Lung (tissue), 12 donors: ENCODE results near the gene DNAAF9. TPM values are rescaled to one million over a fixed set of nuclear protein-coding genes. Genes with fewer than 3 reads are reported as not detected.

Experiments
- ATAC-seq: fragments of 200-7000 bp; cut with Tn5 transposase; one replicate; pipeline ENCODE4 v1.9.1; 2020; ENCODE audit warnings: moderate number of reproducible peaks; ENCODE audit not compliant: insufficient read depth, low FRiP score
- DNase-seq, 3 donors: peaks; one replicate each; pipeline ENCODE4 v3.0.0-alpha.2; 2013 to 2017
- H3K27ac ChIP-seq, 2 donors: one replicate each; pipeline ENCODE4 v1.5.1; 2013; ENCODE audit warnings: mild to moderate bottlenecking in 2 of 2, moderate library complexity in 2 of 2, control low read depth in 1 of 2, inconsistent platforms in 1 of 2, low read depth in 1 of 2, low read length in 1 of 2
- H3K27me3 ChIP-seq, 3 donors: one replicate each; pipeline ENCODE4 v1.5.1; 2013; ENCODE audit warnings: low read length in 2 of 3; ENCODE audit not compliant: control insufficient read depth in 3 of 3, insufficient read depth in 3 of 3
- H3K36me3 ChIP-seq, 4 donors: one replicate each; pipeline ENCODE4 v1.5.1; 2013; ENCODE audit warnings: low read length in 4 of 4, mild to moderate bottlenecking in 1 of 4, moderate library complexity in 1 of 4; ENCODE audit not compliant: control insufficient read depth in 4 of 4, insufficient read depth in 4 of 4
- H3K4me1 ChIP-seq, 5 donors: one replicate each; pipeline ENCODE4 v1.5.1; 2013; ENCODE audit warnings: low read length in 5 of 5, mild to moderate bottlenecking in 2 of 5, moderate library complexity in 1 of 5; ENCODE audit not compliant: control insufficient read depth in 5 of 5, insufficient read depth in 5 of 5
- H3K4me3 ChIP-seq: one replicate; pipeline ENCODE4 v1.5.1; 2013; ENCODE audit warnings: mild to moderate bottlenecking, control low read depth, moderate library complexity
- H3K9ac ChIP-seq, 2 donors: one replicate each; pipeline ENCODE4 v1.5.1; 2013; ENCODE audit warnings: low read length in 2 of 2, control low read depth in 1 of 2; ENCODE audit not compliant: insufficient read depth in 1 of 2
- H3K9me3 ChIP-seq, 4 donors: one replicate each; pipeline ENCODE4 v1.5.1; 2013; ENCODE audit warnings: low read length in 3 of 4, mild to moderate bottlenecking in 1 of 4, moderate library complexity in 1 of 4; ENCODE audit not compliant: control insufficient read depth in 4 of 4, insufficient read depth in 3 of 4
- CTCF ChIP-seq: IDR thresholded peaks from 2 replicates; pipeline ENCODE4 v1.5.1; 2012; ENCODE audit warnings: mild to moderate bottlenecking; ENCODE audit errors: control extremely low read depth, extremely low read depth
- WGBS, 2 donors: extraction: QIAGEN DNeasy Blood & Tissue Kit; methylation state at CpG; one replicate each; pipeline ENCODE4 v1.1.7; 2013; 5-methylcytosine and 5-hydroxymethylcytosine counted together
- polyA plus RNA-seq, 2 donors: library from polyadenylated mRNA; stranded (reverse); fragments of 200-250 nt; gene quantifications; one replicate each; pipeline ENCODE4 v1.2.1, GENCODE V29; 2013
- total RNA-seq, 2 donors: library from RNA; depleted of rRNA in 1 of 2; stranded (reverse); fragments of >200 nt in 1 of 2; gene quantifications; one replicate each; pipeline ENCODE4 v1.2.1, GENCODE V29; 2014 to 2021
- donor health status: control.
- donor health status: control.
- donor health status: Bipolar disorder and iron deficiency.
- donor health status: healthy.
- donor health status: DM: yes; HTN: yes; CAD: no.

Gene DNAAF9
- total and polyA plus RNA-seq, 4 donors = 5.9 to 26.1 (median 11.6) TPM

- peaks cover 0 to 2% (median 0%) of the 10 kb centered on the region in 3 donors for H3K27me3 ChIP-seq
- no peak for TF ChIP-seq CTCF
- no peak for ATAC-seq
- no peak for DNase-seq
- H3K27ac ChIP-seq = no peak overlapping the region
- no peak overlapping the region for H3K4me3 ChIP-seq
- H3K4me1 ChIP-seq = no peaks in the 10 kb centered on the region
- no peaks in the 10 kb centered on the region for H3K9me3 ChIP-seq
- WGBS, 2 donors = 74 to 83% methylated on average over 4 of the region's 4 CpGs
- H3K9ac ChIP-seq = no peak overlapping the region
- H3K36me3 ChIP-seq = no peaks in the 10 kb centered on the region
Measured at GRCh38 chr20:3452690-3453089, 45.2 kb upstream of the DNAAF9 start.

- 72 to 89% methylated on average over 2 of the region's 2 CpGs for WGBS, 2 donors
- H3K27ac ChIP-seq = no peak overlapping the region
- H3K9me3 ChIP-seq = no peaks in the 10 kb centered on the region
- DNase-seq = no peak
- ATAC-seq = no peak
- no peaks in the 10 kb centered on the region for H3K4me1 ChIP-seq
- peaks cover 0 to 2% (median 0%) of the 10 kb centered on the region in 3 donors for H3K27me3 ChIP-seq
- H3K36me3 ChIP-seq = no peaks in the 10 kb centered on the region
- no peak overlapping the region for H3K4me3 ChIP-seq
- no peak for TF ChIP-seq CTCF
- no peak overlapping the region for H3K9ac ChIP-seq
Measured at GRCh38 chr20:3452136-3452535, 44.7 kb upstream of the DNAAF9 start.

GRCh38 chr20:3449319-3449718, 41.9 kb upstream of the DNAAF9 start:
- DNase-seq = no peak
- Histone ChIP-seq H3K9ac (no peak overlapping the region), H3K9me3 (no peaks in the 10 kb centered on the region), H3K27me3 (peaks cover 0 to 2% (median 0%) of the 10 kb centered on the region in 3 donors), H3K4me3 (no peak overlapping the region), H3K36me3 (no peaks in the 10 kb centered on the region), H3K27ac (no peak overlapping the region), H3K4me1 (no peaks in the 10 kb centered on the region)
- no peak for ATAC-seq
- no peak for TF ChIP-seq CTCF
- 72 to 86% methylated on average over 1 of the region's 1 CpG for WGBS, 2 donors

- no peak overlapping the region for H3K27ac ChIP-seq
- no peak for TF ChIP-seq CTCF
- H3K9ac ChIP-seq = no peak overlapping the region
- H3K4me1 ChIP-seq = no peaks in the 10 kb centered on the region
- whole genome bisulfite sequencing, 2 donors = 77 to 80% methylated on average over 2 of the region's 2 CpGs
- H3K4me3 ChIP-seq = no peak overlapping the region
- no peaks in the 10 kb centered on the region for H3K36me3 ChIP-seq
- peaks cover 0 to 2% (median 0%) of the 10 kb centered on the region in 3 donors for H3K27me3 ChIP-seq
- DNase-seq (no peak), ATAC-seq (no peak)
- H3K9me3 ChIP-seq = no peaks in the 10 kb centered on the region
Measured at GRCh38 chr20:3447321-3447720, 39.9 kb upstream of the DNAAF9 start.
